HG03159 (cell line): Measurements from ENCODE around the gene NKX1-1.
"Not testable (repeated sequence)": the region's sequence is repeated elsewhere in the genome, so short reads cannot be mapped to it uniquely, and the experiment has no call there.

Source experiments
- ATAC-seq: cut with Tn5 transposase; IDR thresholded peaks from one replicate; pipeline ENCODE4 v1.9.1; 2021; ENCODE audit warnings: mild to moderate bottlenecking, moderate library complexity; ENCODE audit not compliant: unreplicated experiment

NKX1-1 gene

GRCh38 chr4:1405636-1406393, 427 bp downstream of the NKX1-1 start:
- ATAC-seq, result no peak

DNA sequence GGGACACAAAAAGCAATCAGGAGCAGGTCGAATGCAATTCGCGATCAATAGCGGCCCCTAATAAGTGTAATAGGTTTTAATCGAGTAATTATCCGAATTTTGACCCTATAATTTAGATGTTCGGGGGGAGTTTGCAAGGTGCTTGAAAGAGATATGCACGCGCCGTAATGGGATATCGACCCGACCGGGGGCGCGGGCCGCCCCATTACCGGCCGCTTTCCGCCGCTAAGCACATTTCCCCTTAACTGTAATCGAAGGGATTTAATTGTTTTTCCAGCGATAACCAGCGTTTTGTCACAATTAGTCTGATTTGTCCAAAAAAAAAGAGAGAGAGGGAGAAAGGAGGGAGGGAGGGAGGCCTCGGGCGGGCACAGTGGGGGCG, 997 bp downstream of the NKX1-1 start:
- no peak for ATAC-seq

GRCh38 chr4:1404573-1405253, 1.5 kb downstream of the NKX1-1 start:
- ATAC-seq, result no peak

DNA sequence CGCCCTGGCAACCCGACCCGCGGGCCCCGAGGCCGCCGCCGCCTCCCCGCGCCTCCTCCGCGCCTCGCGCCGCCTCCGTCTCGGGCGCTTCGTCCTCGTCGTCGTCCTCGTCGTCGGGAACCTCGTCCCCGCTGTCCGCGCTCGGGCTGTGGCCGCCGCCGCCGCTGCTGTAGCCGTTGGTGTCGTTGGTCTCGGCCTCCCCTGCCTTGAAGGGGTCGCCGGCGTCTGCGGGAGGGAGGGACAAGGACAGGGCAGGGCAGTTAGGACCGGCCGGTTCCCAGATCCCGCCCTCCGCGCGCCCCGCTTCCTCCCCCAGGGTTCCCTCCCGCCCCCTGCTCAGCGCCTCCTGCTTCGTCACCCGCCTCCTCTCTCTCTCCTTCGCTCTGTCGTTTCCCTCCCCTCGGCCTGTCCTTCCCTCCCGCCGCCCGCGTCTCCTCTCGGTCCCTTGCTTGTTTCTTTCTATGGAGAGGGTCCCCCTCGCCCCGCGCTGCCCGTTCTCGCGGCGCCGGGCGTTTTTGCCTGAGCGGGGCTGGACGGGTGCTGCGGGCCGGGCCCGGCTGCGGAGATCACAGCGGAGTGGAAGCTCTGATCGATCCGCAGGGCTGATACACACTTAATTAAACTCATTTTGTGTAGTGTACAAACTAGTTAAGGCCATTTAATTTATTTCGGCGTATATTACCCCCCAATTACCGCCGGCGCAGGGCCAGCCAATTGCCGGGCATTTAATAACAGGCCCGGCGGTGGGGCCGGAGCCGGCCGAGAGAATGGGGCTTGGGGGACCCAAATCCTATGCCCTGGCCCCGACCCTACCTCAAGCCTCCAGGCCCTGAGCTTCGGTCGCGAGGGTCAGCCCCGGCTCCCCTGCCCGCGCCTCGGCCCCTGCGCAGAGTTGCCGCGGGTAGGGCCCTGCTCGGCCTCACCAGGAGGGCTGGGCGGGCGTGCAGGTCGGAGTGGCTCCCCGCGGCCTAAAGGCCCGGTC, 2.4 kb downstream of the NKX1-1 start:
- no peak for ATAC-seq

- no peak for ATAC-seq
Observed at GRCh38 chr4:1403177-1403583, 3.1 kb downstream of the NKX1-1 start.

DNA sequence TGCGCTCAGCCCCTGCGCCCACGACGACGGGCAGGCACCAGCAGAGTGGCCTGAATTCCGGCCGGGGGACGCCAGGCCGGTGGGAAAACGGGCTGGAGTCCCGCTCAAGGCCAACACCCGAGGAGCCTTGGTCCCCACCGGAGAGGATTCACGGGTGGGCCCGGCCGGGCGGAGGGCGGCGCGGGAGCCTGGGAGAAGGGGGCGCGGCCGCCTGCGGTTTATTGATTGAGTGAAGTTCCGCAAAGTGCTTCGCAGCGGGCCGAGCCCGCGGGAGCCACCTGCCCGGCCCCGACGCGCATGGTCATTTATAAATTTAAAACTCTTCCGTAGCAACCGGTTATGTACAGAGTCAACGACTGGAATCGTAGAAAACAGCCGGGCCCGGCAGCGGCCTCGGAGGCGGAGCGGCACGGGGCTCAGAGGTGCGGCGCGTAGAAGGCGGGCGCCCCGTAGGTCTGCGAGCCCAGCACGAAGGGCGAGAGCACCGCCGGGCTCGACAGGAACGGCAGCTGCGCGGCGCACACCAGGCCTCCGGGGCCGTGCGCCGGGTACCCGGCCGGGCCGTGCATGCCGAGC, 3.6 kb downstream of the NKX1-1 start:
- no peak for ATAC-seq

GRCh38 chr4:1402021-1402515, 4.2 kb downstream of the NKX1-1 start:
- ATAC-seq, result no peak

DNA sequence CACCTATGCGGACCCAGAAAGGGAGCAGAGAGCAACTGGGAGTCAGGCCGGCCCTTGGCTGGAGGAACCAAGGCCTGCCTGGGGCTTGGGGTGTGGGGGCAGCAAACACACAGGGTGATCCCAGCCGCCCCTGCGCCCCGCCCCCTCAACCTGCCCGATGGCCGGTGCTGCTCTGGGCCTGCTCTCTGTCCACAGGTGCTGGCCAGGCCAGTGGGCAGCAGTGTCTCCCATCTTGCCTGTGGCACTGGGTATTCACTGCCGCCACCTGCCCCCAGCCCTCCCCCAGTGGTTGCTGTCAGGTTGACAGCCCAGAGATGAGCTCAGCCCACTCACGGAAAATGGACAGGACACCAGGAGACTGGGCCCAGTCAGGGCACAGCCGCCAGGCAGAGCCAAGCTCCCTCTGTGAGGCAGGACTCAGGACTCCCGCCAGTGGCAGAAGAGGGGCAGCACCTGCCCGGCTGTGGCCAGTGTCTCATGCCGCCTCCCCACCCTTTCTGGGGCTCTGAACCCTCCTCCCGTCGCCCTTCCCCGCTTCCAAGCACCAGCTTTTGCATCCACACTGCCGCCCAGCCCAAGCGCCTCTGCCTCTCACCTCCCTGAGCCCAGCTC, 4.7 kb downstream of the NKX1-1 start:
- no peak for ATAC-seq

DNA sequence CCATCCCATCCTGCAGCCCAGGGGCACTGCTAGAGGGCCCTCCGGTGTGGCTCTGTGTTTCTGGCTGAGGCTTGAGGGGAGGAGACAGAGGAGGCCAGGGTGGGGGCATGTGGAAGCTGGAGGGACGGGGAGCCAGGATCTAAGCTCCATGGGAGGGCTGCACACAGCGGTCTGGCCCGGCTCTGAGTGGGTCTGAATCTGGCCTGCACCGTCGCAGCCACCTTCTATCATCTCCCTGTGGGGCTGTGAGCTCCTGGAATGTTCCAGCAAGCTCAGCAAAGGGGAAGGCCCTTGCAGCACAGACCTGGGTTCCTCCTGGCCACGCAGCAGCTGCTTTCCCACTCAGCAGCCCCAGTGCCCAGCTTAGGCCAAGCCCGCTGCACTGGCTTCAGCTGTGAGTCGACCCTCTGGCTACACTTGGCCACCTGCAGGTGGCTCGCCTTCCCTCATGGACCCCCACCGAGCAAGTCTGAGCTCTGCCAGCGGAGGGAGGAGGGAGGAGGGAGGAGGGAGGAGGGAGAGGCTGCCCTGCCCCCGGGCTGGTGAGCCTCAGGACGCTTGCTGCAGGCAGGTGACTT, 5.3 kb downstream of the NKX1-1 start:
- no peak for ATAC-seq

DNA sequence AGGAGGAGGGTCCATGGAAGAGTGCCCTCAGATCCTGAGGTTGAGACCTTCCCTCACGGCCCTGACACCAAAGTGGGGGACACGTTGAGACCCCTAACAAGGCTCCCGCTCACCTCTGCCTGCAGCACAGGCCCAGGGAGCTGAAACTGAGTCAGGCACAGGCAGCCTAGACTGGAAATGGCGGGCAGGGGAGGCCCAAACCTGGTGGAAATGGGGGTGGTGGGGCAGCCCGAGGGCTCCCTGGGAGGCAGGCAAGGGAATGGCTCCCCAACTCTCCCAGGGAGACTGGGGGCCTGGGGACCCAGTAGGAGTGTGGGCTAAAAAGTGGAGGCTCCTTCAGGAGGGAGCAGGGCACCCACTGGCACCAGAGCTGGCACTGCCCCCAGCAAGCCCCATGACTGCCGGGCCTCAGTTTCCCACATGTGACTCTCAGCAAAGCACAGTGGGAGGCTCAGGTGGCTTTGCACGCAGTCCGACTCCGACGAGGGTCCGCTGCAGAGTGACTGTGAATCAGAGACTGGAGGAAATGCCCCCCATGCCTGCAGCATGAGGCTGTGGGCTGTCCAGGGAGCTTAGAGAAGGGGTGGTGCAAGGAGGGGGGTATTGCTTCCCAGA, 5.9 kb downstream of the NKX1-1 start:
- ATAC-seq, result no peak

- ATAC-seq, result no peak
Observed at GRCh38 chr4:1399508-1400190, 6.6 kb downstream of the NKX1-1 start.

GRCh38 chr4:1398681-1399507, 7.3 kb downstream of the NKX1-1 start:
- no peak for ATAC-seq

GRCh38 chr4:1396806-1397455, 9.3 kb downstream of the NKX1-1 start:
- no peak for ATAC-seq

DNA sequence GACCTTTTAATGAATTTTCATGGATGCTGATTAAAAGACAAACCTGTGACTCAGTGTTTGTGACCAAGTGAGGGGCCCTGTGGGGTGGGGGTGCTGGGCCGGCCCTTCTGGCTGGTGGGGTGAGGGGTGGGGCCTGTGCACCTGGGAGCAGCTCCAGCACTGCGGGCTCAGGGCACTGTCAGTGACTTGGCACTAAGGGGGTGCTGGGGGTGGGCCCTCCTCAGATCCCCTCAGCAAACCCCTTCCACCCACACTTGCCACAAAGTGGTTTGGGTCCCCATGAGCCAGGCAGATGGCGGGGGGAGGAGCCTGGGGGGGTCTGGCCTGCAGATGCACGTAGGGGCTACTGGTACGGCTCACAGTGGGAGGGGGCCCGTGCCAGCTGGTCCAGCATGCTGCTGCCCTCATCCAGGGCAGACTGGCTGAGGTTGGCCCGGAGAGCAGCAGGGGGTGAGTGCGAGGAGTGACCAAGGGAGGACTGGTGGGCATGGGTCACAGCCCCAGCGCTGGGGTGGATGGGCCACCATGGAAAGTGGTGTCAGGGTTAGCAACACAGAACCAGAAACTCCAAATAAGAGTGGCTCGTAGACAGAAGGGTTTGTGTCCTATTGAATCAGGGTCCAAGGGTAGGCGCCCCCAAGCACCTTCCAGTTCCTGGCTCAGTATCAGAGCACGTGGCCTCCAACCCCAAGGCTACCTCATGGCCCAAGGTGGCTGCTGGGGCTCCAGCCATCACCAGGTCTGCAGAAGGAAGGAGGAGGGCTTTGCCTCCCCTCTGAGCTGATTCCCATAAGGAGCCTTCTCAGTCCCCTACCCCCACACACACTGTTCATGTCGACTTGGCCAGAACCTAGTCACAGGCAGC, 10.1 kb downstream of the NKX1-1 start:
- ATAC-seq, result no peak

- not testable (repeated sequence) for ATAC-seq
Observed at GRCh38 chr4:1395389-1395820, 10.8 kb downstream of the NKX1-1 start.

DNA sequence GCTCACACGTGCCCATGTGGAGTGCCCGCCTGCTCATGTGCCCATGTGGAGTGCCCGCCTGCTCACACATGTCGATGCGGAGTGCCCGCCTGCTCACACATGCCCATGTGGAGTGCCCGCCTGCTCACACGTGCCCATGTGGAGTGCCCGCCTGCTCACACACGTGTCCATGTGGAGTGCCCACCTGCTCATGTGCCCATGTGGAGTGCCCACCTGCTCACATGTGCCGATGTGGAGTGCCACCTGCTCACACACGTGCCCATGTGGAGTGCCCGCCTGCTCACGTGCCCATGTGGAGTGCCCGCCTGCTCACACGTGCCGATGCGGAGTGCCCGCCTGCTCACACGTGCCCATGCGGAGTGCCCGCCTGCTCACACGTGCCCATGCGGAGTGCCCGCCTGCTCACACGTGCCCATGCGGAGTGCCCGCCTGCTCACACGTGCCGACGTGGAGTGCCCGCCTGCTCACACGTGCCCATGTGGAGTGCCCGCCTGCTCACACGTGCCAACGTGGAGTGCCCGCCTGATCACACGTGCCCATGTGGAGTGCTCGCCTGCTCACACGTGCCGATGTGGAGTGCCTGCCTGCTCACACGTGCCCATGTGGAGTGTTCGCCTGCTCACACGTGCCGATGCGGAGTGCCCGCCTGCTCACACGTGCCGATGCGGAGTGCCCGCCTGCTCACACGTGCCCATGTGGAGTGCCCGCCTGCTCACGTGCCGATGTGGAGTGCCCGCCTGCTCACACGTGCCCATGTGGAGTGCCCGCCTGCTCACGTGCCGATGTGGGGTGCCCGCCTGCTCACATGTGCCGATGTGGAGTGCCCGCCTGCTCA, 11.5 kb downstream of the NKX1-1 start:
- not testable (repeated sequence) for ATAC-seq
